C4-2B (cell line): ENCODE data around the gene NFIC.

ENCODE experiments used
- ZFX ChIP-seq: fragments of 450-650 bp; IDR thresholded peaks from 2 replicates; pipeline ENCODE4 v1.6.1; 2017
- TF ChIP-seq, protein P1 (sequence below): fragments of 450-650 bp; conservative IDR thresholded peaks from 2 replicates; pipeline ENCODE4 v1.5.1; 2017; ENCODE audit warnings: mild to moderate bottlenecking

DNA sequence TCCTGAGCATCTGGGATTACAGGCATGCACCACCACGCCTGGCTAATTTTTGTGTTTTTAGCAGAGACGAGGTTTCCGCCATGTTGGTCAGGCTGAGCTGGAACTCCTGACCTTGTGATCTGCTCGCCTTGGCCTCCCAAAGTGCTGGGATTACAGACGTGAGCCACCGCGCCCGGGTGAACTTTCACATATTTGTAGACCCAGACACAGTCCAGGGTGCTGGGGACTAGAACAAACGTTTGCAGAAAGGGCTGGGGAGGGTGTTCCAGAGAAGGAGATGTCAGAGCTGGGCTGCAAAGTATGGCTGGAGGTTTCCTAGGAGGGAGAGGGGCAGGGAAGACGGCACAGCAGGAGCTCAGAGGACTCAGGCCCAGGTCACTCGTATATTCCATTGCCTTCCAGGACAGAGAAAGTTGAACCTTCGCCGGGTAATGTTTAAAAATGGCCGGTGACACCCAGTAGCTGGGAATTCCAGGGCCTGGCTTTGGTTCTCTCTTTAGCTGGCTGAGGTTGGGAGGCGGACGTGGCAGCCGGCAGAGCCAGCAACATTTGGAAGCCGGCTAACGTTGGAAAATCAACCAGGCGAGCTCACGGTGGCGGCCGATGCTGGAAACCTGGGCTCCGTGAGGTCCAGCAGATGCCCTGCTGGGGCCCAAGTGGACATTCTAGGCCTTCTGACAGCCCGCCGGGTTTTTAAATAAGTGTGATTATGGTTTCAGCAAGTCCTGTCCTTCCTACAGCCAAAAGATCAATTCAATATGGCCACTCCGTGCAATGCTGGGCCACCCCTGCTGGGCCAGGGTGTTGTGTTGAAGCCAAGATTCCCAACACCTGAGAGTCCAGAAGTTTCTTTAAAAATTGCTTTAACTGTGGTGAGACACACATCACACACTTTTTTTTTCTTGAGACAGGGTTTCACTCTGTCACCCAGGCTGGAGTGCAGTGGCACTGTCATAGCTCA, 41.5 kb downstream of the NFIC start:
- TF ChIP-seq, protein P1, sequence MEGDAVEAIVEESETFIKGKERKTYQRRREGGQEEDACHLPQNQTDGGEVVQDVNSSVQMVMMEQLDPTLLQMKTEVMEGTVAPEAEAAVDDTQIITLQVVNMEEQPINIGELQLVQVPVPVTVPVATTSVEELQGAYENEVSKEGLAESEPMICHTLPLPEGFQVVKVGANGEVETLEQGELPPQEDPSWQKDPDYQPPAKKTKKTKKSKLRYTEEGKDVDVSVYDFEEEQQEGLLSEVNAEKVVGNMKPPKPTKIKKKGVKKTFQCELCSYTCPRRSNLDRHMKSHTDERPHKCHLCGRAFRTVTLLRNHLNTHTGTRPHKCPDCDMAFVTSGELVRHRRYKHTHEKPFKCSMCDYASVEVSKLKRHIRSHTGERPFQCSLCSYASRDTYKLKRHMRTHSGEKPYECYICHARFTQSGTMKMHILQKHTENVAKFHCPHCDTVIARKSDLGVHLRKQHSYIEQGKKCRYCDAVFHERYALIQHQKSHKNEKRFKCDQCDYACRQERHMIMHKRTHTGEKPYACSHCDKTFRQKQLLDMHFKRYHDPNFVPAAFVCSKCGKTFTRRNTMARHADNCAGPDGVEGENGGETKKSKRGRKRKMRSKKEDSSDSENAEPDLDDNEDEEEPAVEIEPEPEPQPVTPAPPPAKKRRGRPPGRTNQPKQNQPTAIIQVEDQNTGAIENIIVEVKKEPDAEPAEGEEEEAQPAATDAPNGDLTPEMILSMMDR: no peak
- TF ChIP-seq ZFX: no peak
